GM18502 (cell line): ENCODE results near the gene DLGAP4.

Source experiments
- ATAC-seq: cut with Tn5 transposase; IDR thresholded peaks from one replicate; pipeline ENCODE4 v1.9.1; 2021; ENCODE audit warnings: mild to moderate bottlenecking; ENCODE audit not compliant: unreplicated experiment, poor library complexity

DLGAP4 gene

GRCh38 chr20:36439040-36439730 lies 133.0 kb downstream of the DLGAP4 start:
- no peak for ATAC-seq

DNA sequence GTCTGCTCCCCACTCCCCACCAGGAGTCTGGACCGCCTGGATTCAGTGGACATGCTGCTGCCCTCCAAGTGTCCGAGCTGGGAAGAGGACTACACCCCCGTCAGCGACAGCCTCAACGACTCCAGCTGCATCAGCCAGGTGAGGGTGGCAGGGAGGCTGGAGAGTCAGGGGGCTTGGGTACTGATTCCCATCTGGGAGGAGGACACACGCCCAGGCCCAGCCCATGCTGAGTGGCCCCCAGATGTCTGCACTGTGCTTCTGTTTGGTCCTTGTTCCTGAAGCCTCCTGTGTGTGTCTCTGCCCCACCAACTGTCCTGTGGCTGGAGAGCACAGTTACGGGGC lies 133.6 kb downstream of the DLGAP4 start:
- no peak for ATAC-seq

- no peak for ATAC-seq
Observed at GRCh38 chr20:36440370-36441026, 134.4 kb downstream of the DLGAP4 start.

DNA sequence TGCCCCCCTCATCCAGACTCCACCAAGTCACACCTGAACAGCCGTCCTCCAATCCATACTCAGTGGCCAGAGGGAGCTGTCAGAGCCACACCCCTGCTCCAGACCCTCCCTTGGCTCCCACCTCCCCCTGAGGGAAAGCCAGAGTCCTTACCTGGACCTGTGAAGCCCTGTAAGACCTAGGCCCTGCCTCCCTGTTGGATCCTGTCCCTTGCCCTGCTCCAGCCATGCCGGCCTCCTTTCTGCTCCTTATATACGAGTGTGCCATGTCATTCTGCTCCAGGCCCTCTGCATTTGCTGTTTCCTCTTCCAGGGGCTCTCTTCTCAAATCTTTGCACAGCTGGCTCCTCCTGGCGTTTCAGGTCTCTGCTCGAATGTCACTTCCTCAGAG lies 134.9 kb downstream of the DLGAP4 start:
- ATAC-seq, result no peak

GRCh38 chr20:36441416-36441815 lies 135.3 kb downstream of the DLGAP4 start:
- ATAC-seq, result no peak

GRCh38 chr20:36445847-36446246 lies 139.7 kb downstream of the DLGAP4 start:
- ATAC-seq, result no peak

DNA sequence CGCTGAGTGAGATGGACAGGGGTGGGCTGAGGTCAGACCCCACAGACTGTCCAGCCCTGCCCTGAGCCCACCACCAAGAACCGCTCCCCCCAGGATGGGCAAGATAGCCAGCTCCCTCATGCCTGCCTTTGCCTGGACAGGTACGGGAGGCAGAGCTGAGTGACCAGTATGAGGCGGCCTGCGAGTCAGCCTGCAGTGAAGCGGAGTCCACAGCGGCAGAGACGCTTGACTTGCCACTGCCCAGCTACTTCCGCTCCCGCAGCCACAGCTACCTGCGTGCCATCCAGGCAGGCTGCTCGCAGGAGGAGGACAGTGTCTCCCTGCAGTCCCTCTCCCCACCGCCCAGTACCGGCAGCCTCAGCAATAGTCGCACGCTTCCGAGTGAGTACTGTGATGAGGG lies 140.4 kb downstream of the DLGAP4 start:
- ATAC-seq, result no peak

DNA sequence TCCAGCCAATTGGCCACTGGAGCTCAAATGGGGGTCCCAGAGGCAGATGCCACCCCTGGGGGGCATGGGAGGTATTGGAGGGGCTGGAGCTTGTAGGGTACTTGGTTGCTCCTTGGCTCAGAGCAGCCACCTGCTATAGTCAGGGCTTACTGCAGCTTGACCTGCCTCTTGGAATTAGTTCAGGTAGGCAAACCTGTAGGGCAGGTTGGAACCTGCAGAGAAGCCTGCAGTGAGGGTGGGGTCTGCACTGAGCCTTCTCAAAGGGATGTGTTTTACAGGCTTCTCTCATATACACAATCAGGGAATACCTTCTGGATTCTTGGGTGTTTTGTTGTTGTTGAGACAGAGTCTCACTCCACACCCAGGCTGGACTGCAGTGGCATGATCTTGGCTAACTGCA lies 141.0 kb downstream of the DLGAP4 start:
- no peak for ATAC-seq

- no peak for ATAC-seq
Observed at GRCh38 chr20:36449663-36450062, 143.5 kb downstream of the DLGAP4 start.

GRCh38 chr20:36454332-36454697 lies 148.2 kb downstream of the DLGAP4 start:
- no peak for ATAC-seq

DNA sequence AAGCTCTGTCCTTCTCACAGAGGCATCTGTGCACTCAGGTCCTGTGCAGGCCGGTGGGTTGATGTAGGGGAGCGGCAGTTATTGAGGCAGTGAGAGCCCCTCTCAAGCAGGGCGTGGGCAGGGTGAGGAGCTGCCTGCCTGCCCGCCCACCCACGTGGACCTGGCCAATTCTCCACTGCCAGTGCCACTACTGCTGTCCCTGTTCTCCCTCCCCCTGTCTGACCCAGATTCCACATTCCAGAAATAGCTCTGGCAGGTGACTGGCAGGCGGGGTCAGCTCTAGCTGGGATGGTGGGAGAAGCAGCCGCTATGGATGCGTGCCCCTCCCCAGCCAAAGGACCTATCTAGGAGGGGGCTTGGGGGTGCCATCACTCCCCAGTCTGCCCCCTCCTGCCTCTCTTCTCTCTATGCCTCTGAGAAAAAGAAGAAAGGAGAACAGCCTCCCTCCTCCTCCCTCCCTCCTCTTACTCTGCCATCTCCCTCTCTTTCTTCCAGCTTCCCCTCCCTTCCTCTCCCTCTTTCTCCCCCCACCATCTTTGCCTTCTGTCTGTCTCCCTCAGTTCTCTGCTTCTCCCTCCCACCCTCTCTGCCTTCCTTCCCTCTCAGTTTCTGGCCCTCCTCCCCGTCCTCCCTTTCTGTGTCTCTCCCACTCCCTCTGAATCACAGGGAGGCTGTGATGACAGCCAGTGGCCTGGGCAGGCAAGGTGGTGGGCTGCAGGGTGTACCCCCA lies 148.7 kb downstream of the DLGAP4 start:
- ATAC-seq, result no peak

- ATAC-seq, result no peak
Observed at GRCh38 chr20:36455972-36456625, 150.0 kb downstream of the DLGAP4 start.

- ATAC-seq, result peak; percentile 60
Observed at GRCh38 chr20:36460648-36461599, 154.8 kb downstream of the DLGAP4 start.

DNA sequence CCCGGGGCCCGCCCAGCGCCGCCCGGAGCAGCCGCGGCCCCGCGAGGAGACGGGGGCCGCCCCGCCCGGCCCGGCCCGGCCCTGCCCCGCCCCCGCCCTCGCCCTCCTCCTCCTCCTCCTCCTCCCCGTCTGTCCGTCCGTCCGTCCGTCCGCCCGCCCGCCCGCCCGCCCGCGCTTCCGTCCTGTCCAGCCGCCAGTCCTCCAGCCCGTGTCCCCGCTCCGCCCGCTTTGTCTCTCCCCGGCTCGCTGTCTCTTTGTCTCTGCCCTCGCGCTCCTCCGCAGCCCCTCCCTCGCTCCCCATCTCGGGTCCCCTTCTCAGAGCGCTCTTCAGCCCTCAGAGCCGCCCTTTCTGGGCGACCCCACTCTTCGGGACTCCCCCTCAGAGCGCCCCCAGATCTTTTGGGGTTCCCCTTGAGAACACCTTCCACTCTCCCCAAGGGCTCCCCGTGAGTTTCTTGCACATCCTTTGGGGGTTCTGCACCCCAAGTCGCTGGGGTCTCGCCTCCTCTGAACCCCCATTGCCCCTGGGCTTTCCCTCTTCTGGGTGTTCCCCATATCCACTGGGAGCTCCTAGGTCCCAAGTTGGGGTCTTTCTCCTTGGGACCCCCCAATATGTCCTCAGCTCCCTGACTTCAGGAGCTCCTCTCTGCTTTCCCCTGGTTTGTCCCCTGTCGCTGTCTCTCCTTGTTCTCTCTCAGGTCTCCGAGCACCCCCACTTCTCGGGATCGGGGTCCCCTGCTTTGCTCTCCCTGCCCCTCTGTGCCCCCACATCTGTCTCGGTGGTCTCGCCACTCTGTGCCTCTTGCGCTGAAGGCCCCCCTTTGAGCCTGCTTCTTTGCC lies 155.7 kb downstream of the DLGAP4 start:
- no peak for ATAC-seq

GRCh38 chr20:36462440-36463211 lies 156.5 kb downstream of the DLGAP4 start:
- ATAC-seq, result no peak

GRCh38 chr20:36463212-36464061 lies 157.3 kb downstream of the DLGAP4 start:
- ATAC-seq, result no peak
